ENCODE data around the gene SLC25A20. TPM values are rescaled to one million over a fixed set of nuclear protein-coding genes. Genes with fewer than 3 reads are reported as not detected.

Gene SLC25A20
- polyA plus RNA-seq, 1 donor from 2014 or later, result 7.1 TPM

- Histone ChIP-seq H4K20me1 (ENCODE audit: insufficient read depth) (no peaks in the 10 kb centered on the region), H3K4me3 (ENCODE audit: low read length) (peak overlapping the region; percentile 85), H3K79me2 (replicated peaks; ENCODE audit: insufficient read depth, low read length) (peaks cover 9% of the 10 kb centered on the region), H3K36me3 (ENCODE audit: insufficient read depth, low read length) (no peaks in the 10 kb centered on the region), H3K27me3 (ENCODE audit: insufficient read depth, low read depth, low read length) (no peaks in the 10 kb centered on the region), H3K27ac (ENCODE audit: low read length) (peak overlapping the region; percentile 72), H3F3A (ENCODE audit: insufficient read depth, low read length, poor library complexity, severe bottlenecking) (no peaks in the 10 kb centered on the region), H3K9ac (ENCODE audit: low read length) (peak overlapping the region; percentile 79), H3K9me2 (ENCODE audit: insufficient read depth, low read length) (no peaks in the 10 kb centered on the region), H2AFZ (ENCODE audit: low read depth, low read length) (peak overlapping the region; percentile 73), H3K9me3 (ENCODE audit: low read length) (no peaks in the 10 kb centered on the region), H3K4me2 (ENCODE audit: low read length) (peak overlapping the region; percentile 46)
- TF ChIP-seq SMC3 (conservative IDR thresholded peaks at IDR 0.05; ENCODE audit: poor library complexity) (no peak), CTCF (IDR thresholded peaks at IDR 0.05; ENCODE audit: poor library complexity, severe bottlenecking) (no peak), MXI1 (conservative IDR thresholded peaks at IDR 0.05; ENCODE audit: poor library complexity, severe bottlenecking) (peak; percentile 65), POLR2AphosphoS5 (IDR thresholded peaks at IDR 0.05) (peak; percentile 43)
Measured at GRCh38 chr3:48847053-48847503, 51.6 kb downstream of the SLC25A20 start.

GRCh38 chr3:48845170-48845569 lies 53.5 kb downstream of the SLC25A20 start:
- Histone ChIP-seq H2AFZ (ENCODE audit: low read depth, low read length) (no peak overlapping the region), H3K9me2 (ENCODE audit: insufficient read depth, low read length) (no peaks in the 10 kb centered on the region), H3K9me3 (ENCODE audit: low read length) (no peaks in the 10 kb centered on the region), H3K36me3 (ENCODE audit: insufficient read depth, low read length) (no peaks in the 10 kb centered on the region), H3K27me3 (ENCODE audit: insufficient read depth, low read depth, low read length) (no peaks in the 10 kb centered on the region), H3K27ac (ENCODE audit: low read length) (no peak overlapping the region), H3K4me3 (ENCODE audit: low read length) (peak overlapping the region; percentile 85), H3F3A (ENCODE audit: insufficient read depth, low read length, poor library complexity, severe bottlenecking) (no peaks in the 10 kb centered on the region), H4K20me1 (ENCODE audit: insufficient read depth) (no peaks in the 10 kb centered on the region), H3K4me2 (ENCODE audit: low read length) (no peak overlapping the region), H3K9ac (ENCODE audit: low read length) (no peak overlapping the region), H3K79me2 (replicated peaks; ENCODE audit: insufficient read depth, low read length) (peaks cover 9% of the 10 kb centered on the region)
- no peak for TF ChIP-seq MXI1 (conservative IDR thresholded peaks at IDR 0.05; ENCODE audit: poor library complexity, severe bottlenecking)
- TF ChIP-seq RAD21 (conservative IDR thresholded peaks at IDR 0.05), result no peak
- TF ChIP-seq EZH2 (IDR thresholded peaks at IDR 0.05; ENCODE audit: borderline replicate concordance, insufficient read depth, low read length, poor library complexity, severe bottlenecking), result no peak
- TF ChIP-seq POLR2AphosphoS5 (IDR thresholded peaks at IDR 0.05), result no peak
- no peak for TF ChIP-seq SMC3 (conservative IDR thresholded peaks at IDR 0.05; ENCODE audit: poor library complexity)
- TF ChIP-seq EP300 (conservative IDR thresholded peaks at IDR 0.05; ENCODE audit: poor library complexity, severe bottlenecking), result no peak
- no peak for TF ChIP-seq TAF1 (IDR thresholded peaks at IDR 0.05; ENCODE audit: low read depth)
- no peak for TF ChIP-seq REST (IDR thresholded peaks at IDR 0.05; ENCODE audit: borderline replicate concordance)
